H9 (cell line): ENCODE data around the gene CDX2. TPM values are rescaled to one million over a fixed set of nuclear protein-coding genes. Genes with fewer than 3 reads are reported as not detected.

ENCODE experiments used
- DNase-seq: peaks from one replicate; pipeline ENCODE4 v3.0.0-alpha.2; 2017
- H2AFZ ChIP-seq: one replicate; pipeline ENCODE4 v1.6.1; 2013; ENCODE audit warnings: mild to moderate bottlenecking, low read length, control low read depth, moderate library complexity
- H2AK5ac ChIP-seq: 2 replicates; pipeline ENCODE4 v1.6.1; 2013; ENCODE audit warnings: low read length, control low read depth, mixed read lengths; ENCODE audit not compliant: insufficient read length
- H2BK120ac ChIP-seq: one replicate; pipeline ENCODE4 v1.6.1; 2013; ENCODE audit warnings: low read depth, mild to moderate bottlenecking, low read length, control low read depth, inconsistent platforms; ENCODE audit not compliant: poor library complexity, severe bottlenecking
- H2BK12ac ChIP-seq: 2 replicates; pipeline ENCODE4 v1.6.1; 2013; ENCODE audit warnings: low read length, control low read depth, mixed read lengths, low read depth; ENCODE audit not compliant: insufficient read length
- H2BK15ac ChIP-seq: 2 replicates; pipeline ENCODE4 v1.6.1; 2013; ENCODE audit warnings: low read depth, low read length, control low read depth
- H2BK20ac ChIP-seq: one replicate; pipeline ENCODE4 v1.6.1; 2013; ENCODE audit warnings: low read depth, mild to moderate bottlenecking, low read length, control low read depth, inconsistent platforms; ENCODE audit not compliant: poor library complexity, severe bottlenecking
- H2BK5ac ChIP-seq: 2 replicates; pipeline ENCODE4 v1.6.1; 2013; ENCODE audit warnings: low read length, control low read depth, mixed read lengths; ENCODE audit not compliant: insufficient read length
- H3K14ac ChIP-seq: 2 replicates; pipeline ENCODE4 v1.6.1; 2013; ENCODE audit warnings: low read length, control low read depth; ENCODE audit not compliant: insufficient read depth
- H3K18ac ChIP-seq: 2 replicates; pipeline ENCODE4 v1.6.1; 2013; ENCODE audit warnings: low read depth, mild to moderate bottlenecking, mixed read lengths, low read length, control low read depth; ENCODE audit not compliant: insufficient read length
- H3K23ac ChIP-seq: 2 replicates; pipeline ENCODE4 v1.6.1; 2013; ENCODE audit warnings: low read length, control low read depth, mixed read lengths, low read depth; ENCODE audit not compliant: insufficient read length
- H3K23me2 ChIP-seq: 2 replicates; pipeline ENCODE4 v1.6.1; 2013; ENCODE audit warnings: low read depth, mild to moderate bottlenecking, mixed read lengths, low read length, control low read depth; ENCODE audit not compliant: insufficient read length, poor library complexity, severe bottlenecking
- H3K27ac ChIP-seq: 2 replicates; pipeline ENCODE4 v1.5.1; 2013; ENCODE audit warnings: low read length, control low read depth, mixed read lengths, low read depth; ENCODE audit not compliant: insufficient read length
- H3K27me3 ChIP-seq: 2 replicates; pipeline ENCODE4 v1.6.1; 2013; ENCODE audit warnings: low read length, control low read depth, inconsistent platforms; ENCODE audit not compliant: insufficient read depth
- H3K4ac ChIP-seq: 2 replicates; pipeline ENCODE4 v1.6.1; 2013; ENCODE audit warnings: low read depth, mild to moderate bottlenecking, control low read depth, inconsistent platforms, low read length, moderate library complexity
- H3K4me1 ChIP-seq: 2 replicates; pipeline ENCODE4 v1.6.1; 2013; ENCODE audit warnings: low read length, control low read depth, inconsistent platforms; ENCODE audit not compliant: insufficient read depth
- H3K4me2 ChIP-seq: 2 replicates; pipeline ENCODE4 v1.6.1; 2013; ENCODE audit warnings: low read length, control low read depth, mixed read lengths; ENCODE audit not compliant: insufficient read length, insufficient read depth
- H3K56ac ChIP-seq: 2 replicates; pipeline ENCODE4 v1.6.1; 2013; ENCODE audit warnings: low read depth, mild to moderate bottlenecking, mixed read lengths, low read length, control low read depth; ENCODE audit not compliant: insufficient read length
- H3K79me1 ChIP-seq: 2 replicates; pipeline ENCODE4 v1.6.1; 2013; ENCODE audit warnings: low read depth, mild to moderate bottlenecking, moderate library complexity, low read length, control low read depth, inconsistent platforms; ENCODE audit not compliant: insufficient read depth, poor library complexity, severe bottlenecking
- H3K79me2 ChIP-seq: 2 replicates; pipeline ENCODE4 v1.6.1; 2013; ENCODE audit warnings: low read length, control low read depth, inconsistent platforms; ENCODE audit not compliant: insufficient read depth
- H3K9ac ChIP-seq: 2 replicates; pipeline ENCODE4 v1.6.1; 2013; ENCODE audit warnings: low read length, control low read depth, mixed read lengths; ENCODE audit not compliant: insufficient read length; ENCODE audit errors: extremely low read depth
- H3K9me3 ChIP-seq: one replicate; pipeline ENCODE4 v1.6.1; 2013; ENCODE audit warnings: low read depth, low read length, inconsistent platforms; ENCODE audit not compliant: control insufficient read depth
- H3T11ph ChIP-seq: one replicate; pipeline ENCODE4 v1.6.1; 2013; ENCODE audit warnings: mild to moderate bottlenecking, low read length, control low read depth, inconsistent platforms
- H4K20me1 ChIP-seq: one replicate; pipeline ENCODE4 v1.6.1; 2013; ENCODE audit not compliant: control insufficient read depth, insufficient read length, insufficient read depth
- H4K5ac ChIP-seq: 2 replicates; pipeline ENCODE4 v1.6.1; 2013; ENCODE audit warnings: low read depth, mild to moderate bottlenecking, mixed read lengths, low read length, control low read depth; ENCODE audit not compliant: insufficient read length
- H4K8ac ChIP-seq: replicated peaks from 2 replicates; pipeline ENCODE4 v1.6.1; 2013; ENCODE audit warnings: low read length, control low read depth, mixed read lengths, low read depth; ENCODE audit not compliant: insufficient read length
- H4K91ac ChIP-seq: 2 replicates; pipeline ENCODE4 v1.6.1; 2013; ENCODE audit warnings: low read depth, mild to moderate bottlenecking, moderate library complexity, mixed read lengths, low read length, control low read depth; ENCODE audit not compliant: insufficient read length
- H3K27ac Mint-ChIP-seq, 3 experiments: 2 replicates in 2 of 3; 3 replicates in 1 of 3; pipeline ENCODE4 v1.8.0; 2020 to 2021; ENCODE audit warnings: mixed read lengths in 3 of 3, mild to moderate bottlenecking in 1 of 3, moderate library complexity in 1 of 3
- H3K27me3 Mint-ChIP-seq: 2 replicates; pipeline ENCODE4 v1.8.0; 2021; ENCODE audit warnings: low read depth, mild to moderate bottlenecking, moderate library complexity, mixed read lengths
- H3K36me3 Mint-ChIP-seq, 3 experiments: 2 replicates in 2 of 3; 3 replicates in 1 of 3; pipeline ENCODE4 v1.8.0; 2020 to 2021; ENCODE audit warnings: low read depth in 3 of 3, mixed read lengths in 3 of 3; ENCODE audit not compliant: insufficient read depth in 1 of 3
- H3K4me1 Mint-ChIP-seq, 2 experiments: 2 replicates each; pipeline ENCODE4 v1.8.0; 2020; ENCODE audit warnings: mixed read lengths in 2 of 2
- H3K4me3 Mint-ChIP-seq, 2 experiments: 2 replicates in 1 of 2; 3 replicates in 1 of 2; pipeline ENCODE4 v1.8.0; 2020 to 2021; ENCODE audit warnings: mild to moderate bottlenecking in 2 of 2, mixed read lengths in 2 of 2, moderate library complexity in 1 of 2
- H3K9me3 Mint-ChIP-seq, 2 experiments: 2 replicates in 1 of 2; 3 replicates in 1 of 2; pipeline ENCODE4 v1.8.0; 2020; ENCODE audit warnings: mild to moderate bottlenecking in 2 of 2, mixed read lengths in 2 of 2, moderate library complexity in 1 of 2
- CTCF ChIP-seq: fragments of 200-600 bp; sonication (generic); conservative IDR thresholded peaks from 3 replicates; pipeline ENCODE4 v1.8.0; 2021; ENCODE audit warnings: antibody characterized with exemption, mild to moderate bottlenecking
- WGBS: extraction: QIAGEN DNeasy Blood & Tissue Kit; methylation state at CpG from one replicate; pipeline ENCODE4 v1.1.7; 2013; ENCODE audit warnings: missing lambda C conversion rate, low lambda C conversion rate, mixed read lengths; ENCODE audit not compliant: insufficient read length; ENCODE audit errors: extremely low coverage; 5-methylcytosine and 5-hydroxymethylcytosine counted together
- total RNA-seq: library from RNA; stranded (reverse); gene quantifications from 2 replicates; pipeline ENCODE4 v1.2.1, GENCODE V29; 2021

The CDX2 gene
- total RNA-seq, 1 experiment from 2014 or later = not detected

DNA sequence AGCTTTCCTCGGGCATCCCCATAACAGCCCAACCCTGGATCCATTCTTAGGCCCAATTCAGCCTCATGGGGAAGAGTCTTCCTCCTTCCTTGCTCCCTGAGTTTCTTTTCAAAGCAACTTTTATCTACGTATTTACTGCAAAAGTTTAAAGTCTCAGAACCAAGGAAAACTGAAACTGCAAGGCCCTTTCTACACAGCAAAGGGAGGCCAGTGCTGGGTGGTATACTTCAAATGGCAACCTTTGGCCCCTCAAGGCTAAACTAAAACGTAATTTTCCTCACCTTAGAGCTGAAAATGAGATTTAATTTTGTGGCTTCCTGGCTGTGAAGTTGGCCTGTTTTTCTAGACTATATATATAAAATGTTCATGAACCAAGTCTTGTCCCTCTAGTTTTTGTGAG is 5.6 kb downstream of the CDX2 start:
- Histone ChIP-seq H2BK12ac (no peak overlapping the region), H3T11ph (no peak overlapping the region), H2BK5ac (no peak overlapping the region), H3K27me3 (peaks cover 93% of the 10 kb centered on the region), H3K4me2 (no peak overlapping the region), H3K4me1 (peaks cover 5% of the 10 kb centered on the region; the same call in 1 of the 2 replicates), H3K4ac (no peak overlapping the region), H4K8ac (no peak overlapping the region), H3K9me3 (no peaks in the 10 kb centered on the region), H2BK20ac (no peak overlapping the region), H4K5ac (no peak overlapping the region), H4K91ac (no peak overlapping the region), H4K20me1 (peaks cover 4% of the 10 kb centered on the region), H3K79me1 (no peaks in the 10 kb centered on the region), H3K14ac (no peak overlapping the region), H3K27ac (no peak overlapping the region), H2BK120ac (no peak overlapping the region), H3K23me2 (no peaks in the 10 kb centered on the region), H3K56ac (no peak overlapping the region), H3K23ac (no peak overlapping the region), H2AFZ (no peak overlapping the region), H2AK5ac (no peak overlapping the region), H3K79me2 (no peaks in the 10 kb centered on the region), H3K18ac (no peak overlapping the region), H3K9ac (no peak overlapping the region), H2BK15ac (no peak overlapping the region)
- no peak overlapping the region; a peak in 1 of 5 replicates for H3K4me3 Mint-ChIP-seq
- no peak for DNase-seq
- no peak for TF ChIP-seq CTCF
- peaks cover 100% of the 10 kb centered on the region for H3K27me3 Mint-ChIP-seq
- WGBS = no CpG with 5 or more reads among the region's 3 CpGs
- peaks cover 25 to 45% of the 10 kb centered on the region in 2 experiments for H3K4me1 Mint-ChIP-seq
- H3K9me3 Mint-ChIP-seq = peaks cover 2 to 21% of the 10 kb centered on the region in 2 experiments
- H3K36me3 Mint-ChIP-seq = no peaks in the 10 kb centered on the region
- H3K27ac Mint-ChIP-seq = no peak overlapping the region
